KOPT-K1 (cell line): Measurements from ENCODE around the gene ZDHHC11.
"Not testable (repeated sequence)": the region's sequence is repeated elsewhere in the genome, so short reads cannot be mapped to it uniquely, and the experiment has no call there.

ENCODE experiments used
- H3K27ac ChIP-seq: fragments of 200-600 bp; sonication (generic); 2 replicates; pipeline ENCODE4 v1.5.1; 2016; ENCODE audit warnings: antibody characterized with exemption, mild to moderate bottlenecking, low read depth, low read length; ENCODE audit not compliant: poor library complexity, severe bottlenecking
- H3K36me3 ChIP-seq: fragments of 200-600 bp; sonication (generic); 2 replicates; pipeline ENCODE4 v1.5.1; 2017; ENCODE audit warnings: antibody characterized with exemption, mild to moderate bottlenecking, low read length, moderate library complexity; ENCODE audit not compliant: insufficient read depth
- H3K9me3 ChIP-seq: fragments of 200-600 bp; sonication (generic); 2 replicates; pipeline ENCODE4 v1.5.1; 2017; ENCODE audit warnings: antibody characterized with exemption, low read length, mild to moderate bottlenecking; ENCODE audit not compliant: insufficient read depth, poor library complexity, severe bottlenecking

Gene ZDHHC11

GRCh38 chr5:855771-856530 is 5.2 kb upstream of the ZDHHC11 start:
- peaks cover 17% of the 10 kb centered on the region; the same call in 1 of the 2 replicates for H3K36me3 ChIP-seq
- H3K27ac ChIP-seq, result no peak overlapping the region
- H3K9me3 ChIP-seq, result no peaks in the 10 kb centered on the region

- Histone ChIP-seq H3K36me3 (0 out of 2 replicates have a peak, but pooled peaks cover 10% of the 10 kb centered on the region), H3K27ac (no peak overlapping the region)
Measured at GRCh38 chr5:854966-855743, 4.4 kb upstream of the ZDHHC11 start.

GRCh38 chr5:854217-854616 is 3.4 kb upstream of the ZDHHC11 start:
- H3K9me3 ChIP-seq, result no peaks in the 10 kb centered on the region
- 0 out of 2 replicates have a peak, but pooled peaks cover 2% of the 10 kb centered on the region for H3K36me3 ChIP-seq

More at GRCh38 chr5:854966-855743, 4.4 kb upstream of the ZDHHC11 start:
- H3K9me3 ChIP-seq, result no peaks in the 10 kb centered on the region

DNA sequence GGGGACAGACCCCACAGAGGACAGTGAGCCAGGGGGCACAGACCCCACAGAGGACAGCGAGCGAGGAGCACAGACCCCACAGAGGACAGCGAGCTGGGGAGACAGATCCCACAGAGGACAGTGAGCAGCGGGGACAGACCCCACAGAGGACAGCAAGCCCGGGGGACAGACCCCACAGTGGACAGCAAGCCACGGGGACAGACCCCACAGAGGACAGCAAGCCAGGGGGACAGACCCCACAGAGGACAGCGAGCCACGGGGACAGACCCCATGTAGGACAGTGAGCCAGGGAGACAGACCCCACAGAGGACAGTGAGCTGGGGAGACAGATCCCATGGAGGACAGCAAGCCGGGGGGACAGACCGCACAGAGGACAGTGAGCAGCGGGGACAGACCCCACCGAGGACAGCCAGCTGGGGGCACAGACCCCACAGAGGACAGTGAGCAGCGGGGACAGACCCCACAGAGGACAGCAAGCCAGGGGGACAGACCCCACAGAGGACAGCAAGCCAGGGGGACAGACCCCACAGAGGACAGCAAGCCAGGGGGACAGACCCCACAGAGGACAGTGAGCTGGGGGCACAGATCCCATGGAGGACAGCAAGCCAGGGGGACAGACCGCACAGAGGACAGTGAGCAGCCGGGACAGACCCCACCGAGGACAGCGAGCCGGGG is 2.8 kb upstream of the ZDHHC11 start:
- H3K36me3 ChIP-seq, H3K9me3 ChIP-seq, H3K27ac ChIP-seq: not testable (repeated sequence)

More at GRCh38 chr5:854217-854616, 3.4 kb upstream of the ZDHHC11 start:
- no peak overlapping the region for H3K27ac ChIP-seq

DNA sequence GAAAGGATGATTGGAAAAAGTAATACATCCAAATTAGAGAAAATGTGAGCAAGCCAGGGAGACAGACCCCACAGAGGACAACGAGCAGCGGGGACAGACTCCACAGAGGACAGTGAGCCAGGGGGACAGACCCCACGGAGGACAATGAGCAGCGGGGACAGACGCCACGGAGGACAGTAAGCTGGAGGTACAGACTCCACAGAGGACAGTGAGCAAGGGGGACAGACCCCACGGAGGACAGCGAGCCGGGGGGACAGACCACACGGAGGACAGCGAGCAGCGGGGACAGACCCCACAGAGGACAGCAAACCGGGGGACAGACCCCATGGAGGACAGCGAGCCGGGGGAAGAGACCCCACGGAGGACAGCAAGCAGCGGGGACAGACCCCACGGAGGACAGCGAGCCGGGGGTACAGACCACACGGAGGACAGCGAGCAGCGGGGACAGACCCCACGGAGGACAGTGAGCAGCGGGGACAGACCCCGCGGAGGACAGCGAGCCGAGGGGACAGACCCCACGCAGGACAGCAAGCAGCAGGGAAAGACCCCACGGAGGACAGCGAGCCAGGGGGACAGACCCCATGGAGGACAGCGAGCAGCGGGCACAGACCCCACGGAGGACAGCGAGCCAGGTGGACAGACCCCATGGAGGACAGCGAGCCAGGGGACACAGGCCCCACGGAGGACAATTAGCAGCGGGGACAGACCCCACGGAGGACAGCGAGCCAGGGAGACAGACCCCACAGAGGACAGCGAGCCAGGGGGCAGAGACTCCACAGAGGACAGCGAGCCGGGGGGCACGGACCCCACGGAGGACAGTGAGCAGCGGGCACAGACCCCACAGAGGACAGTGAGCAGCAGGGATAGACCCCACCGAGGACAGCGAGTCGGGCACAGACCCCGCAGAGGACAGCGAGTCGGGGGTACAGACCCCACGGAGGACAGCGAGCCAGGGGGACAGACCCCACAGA is 1.9 kb upstream of the ZDHHC11 start:
- H3K27ac ChIP-seq, result no peak overlapping the region
- no peaks in the 10 kb centered on the region for H3K36me3 ChIP-seq
- no peaks in the 10 kb centered on the region for H3K9me3 ChIP-seq

GRCh38 chr5:852018-852417 is 1.2 kb upstream of the ZDHHC11 start:
- Histone ChIP-seq H3K9me3 (no peaks in the 10 kb centered on the region), H3K36me3 (no peaks in the 10 kb centered on the region), H3K27ac (no peak overlapping the region)

DNA sequence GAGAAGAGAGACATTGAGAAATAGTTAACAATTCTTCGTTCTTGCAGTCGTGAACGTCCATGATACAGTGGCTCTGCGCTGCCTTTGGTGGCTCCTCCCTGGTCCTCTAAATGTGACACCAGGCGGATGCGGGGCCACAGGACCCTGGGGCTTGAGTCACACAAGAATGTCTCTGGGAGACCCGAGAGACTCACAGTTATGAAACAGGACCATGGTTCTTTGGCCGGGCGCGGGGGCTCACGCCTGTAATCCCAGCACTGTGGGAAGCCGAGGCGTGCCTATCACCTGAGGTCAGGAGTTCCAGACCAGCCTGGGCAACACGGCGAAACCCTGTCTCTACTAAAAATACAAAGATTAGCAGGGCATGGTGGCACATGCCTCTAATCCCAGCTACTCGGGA is 767 bp upstream of the ZDHHC11 start:
- no peak overlapping the region for H3K27ac ChIP-seq
- no peaks in the 10 kb centered on the region for H3K36me3 ChIP-seq
- H3K9me3 ChIP-seq, result no peaks in the 10 kb centered on the region

DNA sequence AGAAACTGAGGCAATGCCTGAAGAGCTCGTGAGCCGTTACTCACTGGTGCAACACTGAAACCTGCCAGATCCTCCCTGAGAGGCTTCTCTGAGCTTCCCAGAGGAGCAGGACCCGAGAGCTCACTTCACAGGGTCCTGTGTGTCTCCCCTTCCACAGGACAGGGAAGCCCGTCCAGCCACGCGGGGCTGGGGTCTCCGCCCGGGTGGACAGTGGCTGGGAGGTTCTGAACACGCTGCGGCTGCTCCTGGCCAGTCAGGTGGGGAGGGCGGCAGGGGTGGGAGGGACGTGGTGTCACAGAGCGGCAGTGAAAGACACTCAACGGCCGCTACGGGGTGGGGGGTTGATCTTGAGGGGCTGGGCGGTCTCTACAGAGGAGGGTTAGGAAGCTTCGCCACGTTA is 290 bp upstream of the ZDHHC11 start:
- H3K9me3 ChIP-seq, result no peaks in the 10 kb centered on the region
- H3K36me3 ChIP-seq, result no peaks in the 10 kb centered on the region
- no peak overlapping the region for H3K27ac ChIP-seq

DNA sequence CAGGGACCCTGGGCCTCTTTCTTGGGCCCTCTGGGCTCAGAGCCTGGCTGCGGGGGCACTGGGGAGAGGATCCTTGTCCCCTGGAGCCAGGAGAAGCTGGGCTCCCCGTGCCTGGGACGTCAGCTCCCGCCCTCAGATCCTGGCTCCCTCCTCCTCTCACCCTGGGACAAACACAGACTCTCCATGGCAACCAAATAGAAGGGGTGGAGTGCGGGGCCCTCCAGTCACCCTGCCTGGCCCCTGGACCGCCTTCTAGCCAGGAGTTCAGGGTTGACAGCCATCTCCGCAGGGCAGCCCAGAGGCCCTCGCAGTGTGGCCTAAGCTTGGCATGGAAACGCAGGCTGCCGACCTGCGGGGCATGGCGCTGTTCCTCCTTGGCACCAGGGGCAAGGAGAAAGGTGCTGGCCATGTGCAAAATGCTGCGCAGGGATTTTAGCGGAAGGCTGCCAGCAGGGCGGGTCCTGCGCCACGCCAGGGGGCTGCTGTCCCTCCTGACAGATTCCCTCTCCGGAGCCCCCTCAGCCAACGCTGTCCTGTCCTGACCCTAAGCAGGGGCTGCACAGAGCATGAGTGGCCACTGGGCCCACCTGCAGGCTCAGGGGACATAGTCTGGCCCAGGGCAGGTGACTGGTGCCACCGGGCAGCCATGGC is 1.0 kb downstream of the ZDHHC11 start:
- H3K36me3 ChIP-seq, result no peaks in the 10 kb centered on the region
- H3K27ac ChIP-seq, result no peak overlapping the region
- H3K9me3 ChIP-seq, result no peaks in the 10 kb centered on the region

DNA sequence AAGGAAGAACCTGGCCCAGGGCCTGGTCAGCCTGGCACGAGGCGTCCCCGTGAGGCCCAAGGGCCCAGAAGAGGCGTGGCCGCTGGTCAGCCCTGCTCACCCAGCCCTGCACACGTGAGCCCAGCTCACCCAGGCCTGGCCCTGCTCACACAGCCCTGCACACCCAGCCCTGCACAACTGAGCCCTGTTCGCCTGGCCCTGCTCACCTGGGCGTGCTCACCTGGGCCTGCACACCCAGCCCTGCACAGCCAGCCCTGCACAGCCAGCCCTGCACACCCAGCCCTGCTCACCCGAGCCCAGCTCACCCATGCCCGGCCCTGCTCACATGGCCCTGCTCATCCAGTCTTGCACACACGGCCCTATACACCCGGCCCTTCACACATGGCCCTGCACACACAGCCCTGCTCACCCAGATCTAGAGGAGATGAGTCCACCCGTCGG is 2.1 kb downstream of the ZDHHC11 start:
- H3K27ac ChIP-seq, result no peak overlapping the region
- no peaks in the 10 kb centered on the region for H3K36me3 ChIP-seq
- H3K9me3 ChIP-seq, result no peaks in the 10 kb centered on the region

GRCh38 chr5:847736-848135 is 3.0 kb downstream of the ZDHHC11 start:
- not testable (repeated sequence) for H3K36me3 ChIP-seq, H3K27ac ChIP-seq, H3K9me3 ChIP-seq

DNA sequence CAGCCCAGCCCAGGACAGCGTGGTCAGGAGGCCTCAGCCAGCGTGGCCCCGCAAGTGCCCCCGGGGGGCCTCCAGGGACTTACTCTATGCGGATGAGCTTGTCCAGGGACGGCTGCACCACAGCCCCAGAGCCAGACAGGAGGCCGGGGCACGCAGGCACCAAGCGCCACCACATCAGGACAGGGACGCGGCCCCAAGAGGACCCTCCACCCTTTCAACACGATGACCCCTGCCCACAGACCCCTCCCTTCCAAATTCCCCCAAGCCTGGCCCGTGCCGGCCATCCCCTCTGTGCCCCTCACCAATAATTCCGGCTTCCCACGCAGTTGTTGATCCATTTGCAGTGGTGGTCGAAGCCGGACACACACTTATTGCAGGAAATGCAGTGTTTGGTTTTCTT is 3.6 kb downstream of the ZDHHC11 start:
- H3K9me3 ChIP-seq, H3K27ac ChIP-seq, H3K36me3 ChIP-seq: not testable (repeated sequence)

- not testable (repeated sequence) for H3K9me3 ChIP-seq, H3K27ac ChIP-seq, H3K36me3 ChIP-seq
Measured at GRCh38 chr5:846602-847091, 4.1 kb downstream of the ZDHHC11 start.
